ENCODE measurements around the gene CFAP97D2. TPM values are rescaled to one million over a fixed set of nuclear protein-coding genes. Genes with fewer than 3 reads are reported as not detected.

CFAP97D2 gene
- total and polyA plus RNA-seq, 8 donors: 0.75 to 5.8 (median 3.1) TPM

- TF ChIP-seq CTCF (IDR thresholded peaks at IDR 0.05): no peak
- 70% methylated on average over 8 of the region's 8 CpGs for WGBS, 2 donors
- no peak overlapping the region for H3K4me3 ChIP-seq
- no peak for ATAC-seq
- DNase-seq: peak in 1 of 6 donors; percentile 17
- intact Hi-C loops (cut with DNase I): loop anchor here in 1 of 3 donors (5.0 kb wide), 1 partner anchor 273 kb away; no protein-coding TSS in a partner anchor
- no peaks in the 10 kb centered on the region for H3K27me3 ChIP-seq
- no peak overlapping the region for H3K27ac ChIP-seq
- H3K36me3 ChIP-seq: no peaks in the 10 kb centered on the region
- H3K4me1 ChIP-seq: peaks cover 5 to 9% (median 9%) of the 10 kb centered on the region in 3 donors
- FAIRE-seq: no peak
- H3K9me3 ChIP-seq: no peaks in the 10 kb centered on the region
Observed at GRCh38 chr13:114225610-114226009, 46.6 kb downstream of the CFAP97D2 start.

GRCh38 chr13:114226088-114226487 is 47.0 kb downstream of the CFAP97D2 start:
- no peak for TF ChIP-seq CTCF (IDR thresholded peaks at IDR 0.05)
- intact Hi-C loops (cut with DNase I): loop anchor here in 1 of 3 donors (5.0 kb wide), 1 partner anchor 274 kb away; no protein-coding TSS in a partner anchor
- WGBS, 2 donors: 43 to 46% methylated on average over 11 of the region's 11 CpGs

GRCh38 chr13:114226699-114227323 is 47.8 kb downstream of the CFAP97D2 start:
- peak; percentile 69 to 91 (median 82) for TF ChIP-seq CTCF (IDR thresholded peaks at IDR 0.05)
- WGBS, 2 donors: 2 to 5% methylated on average over 19 of the region's 19 CpGs
- FAIRE-seq: no peak
- H3K27me3 ChIP-seq: no peaks in the 10 kb centered on the region
- no peak overlapping the region for H3K4me3 ChIP-seq
- ATAC-seq: peak; percentile 89 to 96 (median 95)
- intact Hi-C loops (cut with DNase I): loop anchor here in 1 of 3 donors (5.0 kb wide), 1 partner anchor 275 kb away; no protein-coding TSS in a partner anchor
- H3K4me1 ChIP-seq: peaks cover 5 to 9% (median 9%) of the 10 kb centered on the region in 3 donors
- peak; percentile 80 to 94 (median 90) for DNase-seq
- no peaks in the 10 kb centered on the region for H3K36me3 ChIP-seq
- H3K9me3 ChIP-seq: no peaks in the 10 kb centered on the region
- H3K27ac ChIP-seq: no peak overlapping the region

More at GRCh38 chr13:114226088-114226487, 47.0 kb downstream of the CFAP97D2 start:
- Histone ChIP-seq H3K27me3 (no peaks in the 10 kb centered on the region), H3K4me3 (no peak overlapping the region), H3K4me1 (peaks cover 5 to 9% (median 9%) of the 10 kb centered on the region in 3 donors), H3K36me3 (no peaks in the 10 kb centered on the region), H3K27ac (no peak overlapping the region), H3K9me3 (no peaks in the 10 kb centered on the region)
- DNase-seq (peak in 3 of 6 donors; percentile 42 to 63 (median 56)), ATAC-seq (peak; percentile 26 to 70 (median 46)), FAIRE-seq (no peak)

GRCh38 chr13:114227528-114227927 is 48.5 kb downstream of the CFAP97D2 start:
- TF ChIP-seq CTCF (IDR thresholded peaks at IDR 0.05): no peak
- Histone ChIP-seq H3K4me1 (peaks cover 5 to 9% (median 8%) of the 10 kb centered on the region in 3 donors), H3K27me3 (no peaks in the 10 kb centered on the region), H3K27ac (no peak overlapping the region), H3K9me3 (no peaks in the 10 kb centered on the region), H3K36me3 (no peaks in the 10 kb centered on the region), H3K4me3 (no peak overlapping the region)
- peak in 1 of 6 donors; percentile 9 for DNase-seq
- 71 to 81% methylated on average over 2 of the region's 2 CpGs for WGBS, 2 donors
- intact Hi-C loops (cut with DNase I): loop anchor here in 1 of 3 donors (5.0 kb wide), 1 partner anchor 275 kb away; no protein-coding TSS in a partner anchor
- no peak for ATAC-seq
- no peak for FAIRE-seq

GRCh38 chr13:114228176-114228575 is 49.1 kb downstream of the CFAP97D2 start:
- no peak for TF ChIP-seq CTCF (IDR thresholded peaks at IDR 0.05)
- peaks cover 4 to 9% (median 5%) of the 10 kb centered on the region in 3 donors for H3K4me1 ChIP-seq
- no peaks in the 10 kb centered on the region for H3K9me3 ChIP-seq
- DNase-seq (peak in 1 of 6 donors; percentile 9), ATAC-seq (no peak), FAIRE-seq (no peak)
- H3K36me3 ChIP-seq: no peaks in the 10 kb centered on the region
- H3K27me3 ChIP-seq: no peaks in the 10 kb centered on the region
- intact Hi-C loops (cut with DNase I): loop anchor here in 1 of 3 donors (5.0 kb wide), 1 partner anchor 276 kb away; no protein-coding TSS in a partner anchor
- 38 to 57% methylated on average over 9 of the region's 9 CpGs for WGBS, 2 donors
- H3K4me3 ChIP-seq: no peak overlapping the region
- no peak overlapping the region for H3K27ac ChIP-seq
